GM12878 (cell line): ENCODE measurements around the gene VWA3A.

Experiments
- CHD1 ChIP-seq: IDR thresholded peaks from 2 replicates; pipeline ENCODE4 v1.6.1; 2012; ENCODE audit warnings: low read depth, low read length, improper control_type of control experiment
- CTCF ChIP-seq, 3 experiments: IDR thresholded peaks in 2 of 3; conservative IDR thresholded peaks in 1 of 3; 2 replicates each; pipeline ENCODE4 v1.5.1; 2011; ENCODE audit warnings: low read depth in 3 of 3, low read length in 3 of 3, mild to moderate bottlenecking in 3 of 3, control low read depth in 2 of 3, moderate library complexity in 2 of 3, inconsistent platforms in 1 of 3, mixed read lengths in 1 of 3; ENCODE audit not compliant: control insufficient read depth in 2 of 3, insufficient read depth in 1 of 3; ENCODE audit errors: extremely low read depth in 1 of 3
- FOS ChIP-seq: IDR thresholded peaks from 3 replicates; pipeline ENCODE4 v1.6.1; 2011; ENCODE audit warnings: borderline replicate concordance; ENCODE audit not compliant: insufficient read length; ENCODE audit errors: extremely low read depth
- GABPA ChIP-seq: IDR thresholded peaks from 2 replicates; pipeline ENCODE4 v1.6.1; 2014; ENCODE audit warnings: antibody characterized with exemption, low read depth, mild to moderate bottlenecking, inconsistent platforms
- POLR2A ChIP-seq: IDR thresholded peaks from 2 replicates; pipeline ENCODE4 v1.6.1; 2011; ENCODE audit warnings: low read depth, mild to moderate bottlenecking, low read length
- WRNIP1 ChIP-seq: IDR thresholded peaks from 2 replicates; pipeline ENCODE4 v1.6.1; 2011; ENCODE audit warnings: low read depth, low read length, improper control_type of control experiment, borderline replicate concordance

GRCh38 chr16:22152316-22152715, 60.0 kb downstream of the VWA3A start:
- no peak for TF ChIP-seq CHD1
- TF ChIP-seq CTCF (IDR thresholded peaks at IDR 0.05 in 2 of 3, conservative IDR thresholded peaks at IDR 0.05 in 1 of 3; ENCODE audit: control insufficient read depth in 2 of 3, extremely low read depth in 1 of 3, insufficient read depth in 1 of 3, low read depth in 3 of 3, low read length in 3 of 3) = no peak
- TF ChIP-seq FOS = no peak
- TF ChIP-seq WRNIP1 = no peak
- no peak for TF ChIP-seq GABPA
- no peak for TF ChIP-seq POLR2A
